ENCODE measurements around the gene FAM110D. TPM values are rescaled to one million over a fixed set of nuclear protein-coding genes. Genes with fewer than 3 reads are reported as not detected.

FAM110D gene
- total RNA-seq, 1 experiment from 2014 or later, result 0.05 TPM

GRCh38 chr1:26184883-26185282 lies 26.0 kb downstream of the FAM110D start:
- Histone ChIP-seq H3K27ac (ENCODE audit: low read length) (no peak overlapping the region), H3K27me3 (ENCODE audit: control insufficient read depth, insufficient read depth, low read length) (no peaks in the 10 kb centered on the region), H3K9me3 (ENCODE audit: control insufficient read depth, insufficient read depth, low read depth, low read length) (no peaks in the 10 kb centered on the region), H3K36me3 (ENCODE audit: control insufficient read depth, insufficient read depth, low read length) (no peaks in the 10 kb centered on the region), H3K4me3 (ENCODE audit: low read depth in 2 of 2, low read length in 2 of 2) (no peak overlapping the region), H3K4me1 (ENCODE audit: control insufficient read depth, insufficient read depth, low read length) (no peaks in the 10 kb centered on the region)
- ATAC-seq (no peak), DNase-seq (ENCODE audit: low read depth, low spot score) (no peak)
- CTCF ChIA-PET, result no interaction called here
- BruUV-seq (replicated peaks), result no TSS peak
- TF ChIP-seq SIN3A (IDR thresholded peaks at IDR 0.05; ENCODE audit: borderline replicate concordance, insufficient read depth, low read depth, low read length) (no peak), CTCF (IDR thresholded peaks at IDR 0.05) (no peak), REST (IDR thresholded peaks at IDR 0.05; ENCODE audit: insufficient read depth in 1 of 2, low read depth in 2 of 2, low read length in 1 of 2) (no peak), TCF7L2 (IDR thresholded peaks at IDR 0.05; ENCODE audit: low read depth, low read length) (no peak), POLR2AphosphoS5 (IDR thresholded peaks at IDR 0.05; ENCODE audit: low read depth, low read length) (no peak)
- in situ Hi-C loops (cut with HindIII; ENCODE audit: low pct_unique_long_range_greater_than_20kb, low sequenced_read_pairs), result no loop called here
- POLR2A ChIA-PET, result no interaction called here
- intact Hi-C loops (cut with micrococcal nuclease; ENCODE audit: unreplicated experiment), result no loop called here

- BruUV-seq (replicated peaks), result no TSS peak
- no peaks in the 10 kb centered on the region for H3K4me1 ChIP-seq (ENCODE audit: control insufficient read depth, insufficient read depth, low read length)
- H3K27ac ChIP-seq (ENCODE audit: low read length), result no peak overlapping the region
- in situ Hi-C loops (cut with HindIII; ENCODE audit: low pct_unique_long_range_greater_than_20kb, low sequenced_read_pairs), result no loop called here
- H3K4me3 ChIP-seq (ENCODE audit: low read depth in 2 of 2, low read length in 2 of 2), result no peak overlapping the region
- no peaks in the 10 kb centered on the region for H3K27me3 ChIP-seq (ENCODE audit: control insufficient read depth, insufficient read depth, low read length)
- ChIA-PET CTCF (no interaction called here), POLR2A (no interaction called here)
- H3K36me3 ChIP-seq (ENCODE audit: control insufficient read depth, insufficient read depth, low read length), result no peaks in the 10 kb centered on the region
- TF ChIP-seq REST (IDR thresholded peaks at IDR 0.05; ENCODE audit: insufficient read depth in 1 of 2, low read depth in 2 of 2, low read length in 1 of 2) (no peak), TCF7L2 (IDR thresholded peaks at IDR 0.05; ENCODE audit: low read depth, low read length) (no peak), CTCF (IDR thresholded peaks at IDR 0.05) (no peak), SIN3A (IDR thresholded peaks at IDR 0.05; ENCODE audit: borderline replicate concordance, insufficient read depth, low read depth, low read length) (no peak), POLR2AphosphoS5 (IDR thresholded peaks at IDR 0.05; ENCODE audit: low read depth, low read length) (no peak)
- intact Hi-C loops (cut with micrococcal nuclease; ENCODE audit: unreplicated experiment), result no loop called here
- no peak for DNase-seq (ENCODE audit: low read depth, low spot score)
- no peak for ATAC-seq
- no peaks in the 10 kb centered on the region for H3K9me3 ChIP-seq (ENCODE audit: control insufficient read depth, insufficient read depth, low read depth, low read length)
Observed at GRCh38 chr1:26187882-26188281, 29.0 kb downstream of the FAM110D start.

Data from Panc1 (cell line).